Left renal pelvis (tissue), 4 donors: ENCODE data around the gene UNC5C. TPM values are rescaled to one million over a fixed set of nuclear protein-coding genes. Genes with fewer than 3 reads are reported as not detected.

Experiments used
- DNase-seq, 4 donors: peaks; one replicate each; pipeline ENCODE4 v3.0.0-alpha.2; 2013; ENCODE audit warnings: low read depth in 4 of 4, low spot score in 3 of 4
- polyA plus RNA-seq, 4 donors: library from polyadenylated mRNA; unstranded; fragments of 120-200 nt; gene quantifications; one replicate each; pipeline ENCODE4 v1.2.1, GENCODE V29; 2013; ENCODE audit not compliant: insufficient read length in 4 of 4

UNC5C gene
- polyA plus RNA-seq, 4 donors = 20.8 to 39.8 (median 37.4) TPM

GRCh38 chr4:95524184-95524583, 24.6 kb downstream of the UNC5C start:
- DNase-seq = no peak

DNA sequence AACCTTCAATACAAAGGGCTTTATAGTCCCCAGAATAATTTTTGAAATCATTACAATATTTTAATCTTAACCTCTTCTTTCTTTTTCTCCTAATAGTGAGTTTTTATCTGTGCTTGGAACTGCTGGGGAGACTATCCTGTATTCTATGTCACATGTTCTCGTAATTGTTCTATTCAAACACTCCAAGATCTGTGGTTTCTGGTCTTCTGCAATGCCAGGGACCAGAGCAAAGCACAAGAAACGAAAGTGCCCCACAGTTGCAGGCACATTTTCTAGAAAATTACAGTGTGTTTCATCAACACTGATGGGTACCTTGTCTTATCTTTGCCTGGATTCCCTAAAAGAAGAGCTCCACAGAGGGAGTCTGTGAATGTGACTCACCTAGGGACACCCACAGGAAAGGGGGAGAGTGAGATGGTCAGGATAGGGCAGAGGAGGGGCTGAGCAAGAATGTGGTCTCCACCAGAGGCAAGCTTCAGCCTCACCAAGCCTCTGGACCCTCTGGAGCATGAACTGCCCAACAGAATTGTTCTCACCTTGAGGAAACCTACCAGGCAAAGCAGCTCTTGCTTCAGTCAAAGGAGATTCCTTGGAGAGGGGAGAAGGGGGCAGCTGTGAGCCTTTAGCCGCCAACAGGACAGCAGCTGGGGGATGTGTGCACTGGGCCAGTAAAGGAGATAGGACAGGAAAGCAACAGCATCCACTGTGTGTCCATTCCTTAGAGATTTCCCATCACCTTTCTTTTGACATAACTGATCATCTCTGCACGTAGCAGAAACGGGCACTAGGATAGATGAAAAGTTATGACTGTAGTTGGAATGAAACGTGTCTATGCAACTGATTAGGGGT, 25.9 kb downstream of the UNC5C start:
- DNase-seq = no peak

GRCh38 chr4:95517576-95518345, 31.0 kb downstream of the UNC5C start:
- no peak for DNase-seq

DNA sequence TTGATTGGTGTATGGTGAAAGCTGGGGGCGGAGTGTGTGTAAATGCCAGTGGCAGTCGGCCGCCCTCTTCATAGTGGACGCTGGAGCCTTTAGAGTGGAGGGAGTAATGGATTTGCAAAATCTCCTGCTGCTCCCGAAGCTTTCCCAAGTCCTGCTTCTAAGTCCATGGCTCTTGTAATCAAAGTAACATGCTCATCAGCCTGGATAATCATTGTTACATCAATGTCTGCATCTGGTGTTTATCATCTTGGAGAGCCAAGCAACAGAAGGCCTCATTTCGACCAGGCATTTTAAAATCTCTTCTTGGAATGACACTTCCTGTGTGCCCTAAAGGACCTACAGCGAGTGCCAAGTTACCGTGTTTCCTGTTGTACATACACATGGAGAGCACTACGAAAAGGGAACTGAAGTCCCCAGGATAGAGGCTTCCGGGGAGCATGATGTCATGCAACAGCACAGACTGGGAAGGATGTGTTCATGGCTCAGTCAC, 32.2 kb downstream of the UNC5C start:
- DNase-seq = no peak

- no peak for DNase-seq
Observed at GRCh38 chr4:95515589-95515988, 33.2 kb downstream of the UNC5C start.

DNA sequence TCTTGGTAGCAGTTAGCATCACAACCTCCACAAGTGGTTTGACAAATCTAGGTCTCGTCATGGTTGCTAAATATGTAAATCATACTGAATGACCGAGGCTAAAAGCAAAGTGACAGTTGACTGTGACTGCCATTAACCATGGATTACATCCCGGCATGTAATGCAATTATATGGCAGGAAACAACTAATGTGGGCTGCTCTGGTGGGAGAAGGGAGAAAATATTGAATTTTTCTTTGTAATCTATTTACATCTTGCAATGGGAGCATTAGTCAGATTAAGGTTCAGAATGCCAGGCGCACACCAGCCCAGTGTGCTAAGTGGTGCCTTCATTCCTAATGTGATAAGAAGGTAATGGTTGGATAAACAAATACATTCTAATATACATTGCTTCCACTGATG, 35.8 kb downstream of the UNC5C start:
- DNase-seq = no peak

- DNase-seq = no peak
Observed at GRCh38 chr4:95511477-95511876, 37.3 kb downstream of the UNC5C start.

GRCh38 chr4:95510877-95511276, 37.9 kb downstream of the UNC5C start:
- DNase-seq = no peak

- no peak for DNase-seq
Observed at GRCh38 chr4:95510145-95510544, 38.6 kb downstream of the UNC5C start.

GRCh38 chr4:95508421-95508820, 40.4 kb downstream of the UNC5C start:
- no peak for DNase-seq

DNA sequence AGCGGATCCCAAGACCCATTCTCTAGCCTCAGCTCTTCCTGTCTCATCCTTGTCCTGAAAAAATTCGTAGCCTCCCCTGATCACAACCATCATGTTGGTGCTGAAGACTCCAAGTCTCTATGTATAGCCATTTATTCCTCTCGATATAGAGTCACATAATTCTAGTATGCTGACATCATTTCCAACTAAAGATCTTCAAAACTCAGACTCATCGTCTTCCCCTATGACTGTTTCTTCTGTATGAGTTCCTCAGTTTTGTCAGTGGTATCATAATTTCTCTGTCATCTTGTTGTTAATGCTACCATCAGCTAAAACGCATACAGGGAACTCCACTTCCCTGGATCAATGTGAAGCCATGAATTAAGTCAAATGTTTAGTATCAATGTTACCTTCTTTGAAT, 41.2 kb downstream of the UNC5C start:
- DNase-seq = no peak

DNA sequence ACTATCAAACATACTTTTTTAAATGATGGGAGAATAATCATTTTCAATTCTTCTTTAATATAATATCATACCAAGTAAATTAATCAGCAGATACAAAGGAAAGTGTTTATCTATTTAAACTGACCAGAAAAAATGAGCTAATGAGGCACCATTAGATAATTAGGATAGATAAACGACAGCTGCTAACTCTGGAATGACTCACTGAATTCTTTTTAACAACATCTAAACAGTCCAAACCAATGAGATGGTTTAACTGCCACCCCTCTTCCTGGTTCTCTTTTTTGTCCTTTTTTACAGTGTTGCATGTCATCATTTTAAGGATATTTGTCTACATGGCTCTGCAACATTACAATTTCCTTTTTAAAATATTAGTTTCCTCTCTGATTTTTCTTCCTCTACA, 41.6 kb downstream of the UNC5C start:
- no peak for DNase-seq

DNA sequence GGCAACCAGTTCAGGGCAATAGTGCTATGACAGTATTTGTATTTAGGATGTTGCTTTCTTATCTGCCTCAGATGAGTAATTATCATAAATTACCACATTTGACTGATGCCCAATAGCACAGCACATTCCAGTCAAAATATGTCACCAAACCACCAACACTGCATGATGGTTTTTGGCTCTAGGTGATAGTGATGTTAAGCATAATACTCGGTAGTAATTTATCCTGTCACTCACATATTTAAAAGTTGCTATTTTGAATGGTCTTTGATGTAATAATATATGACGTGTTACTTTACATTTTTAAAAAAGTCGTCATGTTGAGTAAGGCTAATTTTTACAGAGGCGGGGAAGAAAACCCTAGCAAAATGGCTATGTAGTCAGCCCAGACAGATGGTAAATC, 42.5 kb downstream of the UNC5C start:
- DNase-seq = no peak

DNA sequence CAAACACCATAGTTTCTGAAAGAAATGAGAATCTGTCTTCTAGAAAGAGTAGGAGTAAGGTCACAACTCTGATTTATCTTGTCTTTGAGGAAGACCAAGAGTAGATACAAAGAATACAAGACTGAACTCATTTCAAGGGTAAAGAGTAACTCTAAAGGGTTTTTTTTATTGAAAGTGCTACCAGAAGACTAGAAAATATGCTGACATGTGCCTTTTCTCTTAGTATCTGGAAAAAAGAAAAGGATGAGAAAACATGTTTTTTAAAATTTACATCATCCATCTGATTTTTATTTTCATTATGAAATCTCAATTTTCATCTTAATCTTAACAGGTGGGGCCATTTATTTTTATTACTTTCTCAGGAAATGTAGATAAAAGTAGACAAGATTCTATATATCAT, 43.0 kb downstream of the UNC5C start:
- DNase-seq = no peak

GRCh38 chr4:95505151-95505550, 43.6 kb downstream of the UNC5C start:
- DNase-seq = no peak

DNA sequence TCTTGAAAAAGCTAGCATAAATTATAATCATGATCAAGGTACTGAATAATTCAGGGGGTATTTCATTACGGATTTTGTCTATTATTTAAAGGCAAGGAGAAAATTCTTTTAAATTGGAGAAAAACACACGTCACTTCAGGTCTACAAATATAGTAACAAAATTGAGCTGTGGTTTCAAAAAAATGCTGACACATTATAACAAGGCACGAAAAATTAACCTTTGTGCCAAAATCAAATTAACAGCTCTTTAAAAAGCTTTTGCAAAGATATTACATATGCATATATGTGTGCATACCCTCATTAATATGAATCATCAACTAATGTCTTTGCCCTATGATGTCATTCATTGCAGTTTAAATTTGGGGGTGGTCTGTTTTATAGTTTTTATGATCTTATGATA, 44.3 kb downstream of the UNC5C start:
- DNase-seq = no peak

DNA sequence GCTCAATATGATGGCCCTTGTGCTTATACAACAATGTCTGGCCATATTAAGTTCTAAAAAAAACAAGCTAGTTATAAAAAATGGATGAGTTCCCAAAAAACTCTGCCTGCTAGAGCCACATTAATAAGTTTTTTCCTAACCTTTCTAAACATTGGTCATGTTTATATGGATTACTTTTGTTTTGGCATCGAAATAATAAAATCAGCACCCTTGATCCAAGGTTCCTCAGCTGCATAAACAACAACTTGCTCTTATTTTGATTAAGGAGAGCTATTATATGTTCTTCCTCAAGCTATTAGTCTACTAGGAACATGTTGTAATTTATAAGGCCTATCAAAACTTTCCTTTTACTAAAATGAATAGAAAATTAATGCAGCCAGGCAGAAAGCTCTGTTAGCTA, 48.4 kb downstream of the UNC5C start:
- no peak for DNase-seq

DNA sequence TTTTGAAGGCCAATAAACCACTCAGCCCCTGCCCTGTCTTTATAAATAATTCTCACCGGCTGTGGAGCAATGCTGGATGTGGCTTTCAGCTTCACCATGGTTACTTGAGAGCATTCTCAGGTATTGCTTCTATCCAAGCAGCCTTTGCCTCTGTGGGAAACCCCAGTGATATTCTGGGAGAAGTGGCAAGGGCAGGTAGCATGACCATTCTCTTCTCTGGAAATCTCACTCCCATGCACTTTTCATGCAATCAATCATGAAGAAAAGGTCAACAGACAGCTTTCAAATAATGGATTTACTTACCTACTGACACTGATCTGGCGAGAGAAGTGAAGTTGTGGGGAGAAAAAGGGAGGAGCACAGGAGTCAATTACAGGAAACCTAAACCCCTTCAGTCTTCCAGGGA, 49.5 kb downstream of the UNC5C start:
- peak in 2 of 4 donors; percentile 24 to 57 for DNase-seq

GRCh38 chr4:95494186-95494585, 54.6 kb downstream of the UNC5C start:
- DNase-seq = no peak

DNA sequence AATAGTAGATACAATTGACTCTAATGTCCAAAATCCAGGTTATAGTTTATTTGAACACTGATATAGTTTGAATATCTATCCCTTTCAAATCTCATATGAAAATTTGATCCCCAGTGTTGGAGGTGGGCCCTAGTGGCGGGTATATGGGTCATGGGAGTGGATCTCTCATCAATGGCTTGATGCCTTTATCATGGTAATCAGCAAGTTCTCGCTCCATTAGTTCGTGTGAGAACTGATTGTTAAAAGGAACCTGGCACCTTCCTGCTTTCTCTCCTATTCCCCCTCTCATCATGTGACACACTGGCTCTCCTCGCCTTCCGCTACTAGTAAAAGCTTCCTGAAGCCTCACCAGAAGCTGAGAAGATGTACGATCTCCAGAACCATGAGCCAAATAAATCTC, 70.1 kb downstream of the UNC5C start:
- DNase-seq = no peak

- no peak for DNase-seq
Observed at GRCh38 chr4:95476121-95476520, 72.7 kb downstream of the UNC5C start.

DNA sequence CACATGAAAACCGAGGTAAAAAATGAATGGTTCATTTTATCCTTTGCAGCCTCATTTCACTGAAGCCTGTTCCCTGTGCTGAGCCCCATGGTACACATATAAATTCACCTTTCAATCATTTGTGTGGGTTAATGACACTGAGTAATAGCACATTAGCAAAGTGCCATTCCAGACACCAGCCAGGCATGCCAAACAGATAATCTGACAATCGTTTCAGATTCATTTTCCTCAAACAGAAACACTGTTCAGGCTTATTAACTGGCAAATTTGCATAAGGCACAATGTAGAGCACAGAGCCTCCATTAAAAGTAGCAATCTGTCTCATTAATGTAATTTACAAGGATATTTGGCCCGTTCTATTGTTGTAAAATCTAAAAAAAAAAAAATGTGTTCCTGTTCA, 76.2 kb downstream of the UNC5C start:
- DNase-seq = no peak
